ENCODE measurements around the gene RBM25. TPM values are rescaled to one million over a fixed set of nuclear protein-coding genes. Genes with fewer than 3 reads are reported as not detected.

RBM25 gene
- total RNA-seq (2013; cell fraction: nucleolus; rRNA removed): 467 and 503 TPM in 2 replicates
- total RNA-seq (2014; rRNA removed): 43.4 and 46.0 TPM in 2 replicates
- total RNA-seq (2014; rRNA removed; fragmentation: Illumina TruSeq; extraction: Trizol): 70.2 and 74.2 TPM in 2 replicates
- 78.3 and 84.6 TPM in 2 replicates for total RNA-seq (2021)
- 38.6 TPM for polyA plus RNA-seq (2011; ENCODE audit: low read depth)
- 77.9 and 126 TPM in 2 replicates for polyA plus RNA-seq (2011; rRNA removed)
- 24.7 and 25.5 TPM in 2 replicates for polyA plus RNA-seq (2011; cell fraction: cytosol; rRNA removed)
- polyA plus RNA-seq (2011; cell fraction: nucleus; rRNA removed): 228 and 235 TPM in 2 replicates
- 54.1 and 62.6 TPM in 2 replicates for polyA plus RNA-seq (2012)
- 125 and 156 TPM in 2 replicates for polyA plus RNA-seq (2014; fragmentation: Illumina TruSeq; extraction: Trizol)
- polyA plus RNA-seq (2014; fragmentation: Nextera tagmentation; extraction: Ambion mirVana): 10 to 100 TPM; 64.9 to 71.2 TPM
- polyA plus RNA-seq (2014; rRNA removed): 56.6 and 61.5 TPM in 2 replicates
- 10 to 100 TPM; 74.0 to 77.4 TPM for polyA plus RNA-seq (2016; fragmentation: Nextera tagmentation; extraction: Ambion mirVana)
- polyA minus RNA-seq (2011; rRNA and poly(A)+ RNA removed): 33.9 and 35.2 TPM in 2 replicates
- 18.6 and 21.2 TPM in 2 replicates for polyA minus RNA-seq (2011; cell fraction: cytosol; rRNA and poly(A)+ RNA removed)
- polyA minus RNA-seq (2011; cell fraction: nucleus; rRNA and poly(A)+ RNA removed): 97.3 and 135 TPM in 2 replicates
- Bru-seq, nascent RNA: percentile 92 among the genes with signal in this experiment
- BruChase-seq, experiment 1, labeled RNA remaining after a 6-hour chase: percentile 96 among the genes with signal in this experiment
- percentile 95 among the genes with signal in this experiment for BruChase-seq, experiment 2, labeled RNA remaining after a 2-hour chase
- long read RNA-seq, experiment 1, full-length matches to known transcripts: 8 of 44 reads
- long read RNA-seq, experiment 1, partial matches to known transcripts: 31 of 44 reads
- long read RNA-seq, experiment 1, other reads (novel, unspliced or antisense): 5 of 44 reads
- long read RNA-seq, experiment 2, transcript RBM25-203 (9 exons, 2,470 nt): major isoform, 85 of 337 reads
- long read RNA-seq, experiment 2, partial matches to known transcripts: 210 of 337 reads
- long read RNA-seq, experiment 2, other reads (novel, unspliced or antisense): 42 of 337 reads

GRCh38 chr14:73058224-73058921 lies at the start of gene RBM25:
Gene RBM25 (plus strand): TSS chr14:73058534. CDS start chr14:73071642, 13,108 bp downstream.
- Histone ChIP-seq H3K4me3 (peak within 1 kb of the TSS; percentile 84), H3K79me2 (ENCODE audit: control insufficient read depth, insufficient read depth, low read length) (peaks cover 49% of the 10 kb centered on the region), H2AFZ (ENCODE audit: control insufficient read depth, low read depth, low read length) (peak within 1 kb of the TSS; percentile 89), H3K27me3 (replicated peaks in 1 of 2; ENCODE audit: control insufficient read depth in 2 of 2, insufficient read depth in 2 of 2, low read length in 1 of 2) (no peaks in the 10 kb centered on the region), H3K4me2 (ENCODE audit: control insufficient read depth, insufficient read depth) (peak within 1 kb of the TSS; percentile 71), H4K20me1 (ENCODE audit: control insufficient read depth, insufficient read depth) (no peaks in the 10 kb centered on the region; the same call in 1 of the 2 replicates), H3K4me1 (ENCODE audit: control insufficient read depth, insufficient read depth, low read length) (0 out of 2 replicates have a peak, but pooled peaks cover 3% of the 10 kb centered on the region), H3K9ac (ENCODE audit: control insufficient read depth, insufficient read depth, low read length) (peak within 1 kb of the TSS; percentile 98), H3K9me3 (replicated peaks; ENCODE audit: control insufficient read depth, insufficient read depth, low read length) (no peaks in the 10 kb centered on the region), H3K27ac (ENCODE audit: control insufficient read depth, insufficient read depth) (peak within 1 kb of the TSS; percentile 89), H3K36me3 (ENCODE audit: control insufficient read depth in 2 of 2, insufficient read depth in 2 of 2, low read length in 1 of 2) (0 out of 4 replicates have a peak, but pooled peaks cover 0 to 5% of the 10 kb centered on the region in 2 experiments)
- ATAC-seq (peak; percentile 95), DNase-seq (ENCODE audit: low read depth, low spot score) (peak; percentile 97), FAIRE-seq (peak; percentile 95)
- CTCF ChIA-PET: interaction anchor here (1.0 to 1.8 kb wide), 6 partner anchors 11 to 545 kb away, joined by 3 to 8 read pairs (median 3); no protein-coding TSS in a partner anchor
- in situ Hi-C loops (cut with MboI): no loop called here
- RAD21 ChIA-PET (ENCODE audit: unreplicated experiment): interaction anchor here (0.6 to 2.3 kb wide), 17 partner anchors 8 to 405 kb away, joined by 3 to 14 read pairs (median 3); partner anchors contain the start of genes DCAF4, PSEN1 and ZFYVE1
- POLR2A ChIA-PET: interaction anchor here (0.6 to 2.2 kb wide), 6 partner anchors 12 to 586 kb away, joined by 3 to 12 read pairs (median 4); partner anchors contain the start of gene ZFYVE1
- SMC1A ChIA-PET (ENCODE audit: uncharacterized antibody, unreplicated experiment): interaction anchor here (0.6 to 2.1 kb wide), 15 partner anchors 8 to 544 kb away, joined by 3 to 16 read pairs (median 3); partner anchors contain the start of genes PSEN1 and ZFYVE1
- intact Hi-C loops (cut with micrococcal nuclease; ENCODE audit: unreplicated experiment): loop anchor here (1.0 to 5.0 kb wide), 3 partner anchors 31 to 78 kb away; partner anchors contain the start of genes PSEN1 and ZFYVE1
- BruUV-seq (replicated peaks): no TSS peak
- under 1% methylated on average over 50 of the region's 57 CpGs for WGBS (ENCODE audit: insufficient coverage, insufficient replicate concordance, low lambda C conversion rate, missing lambda C conversion rate)
- TF ChIP-seq SMARCA5 (IDR thresholded peaks at IDR 0.05) (no peak), CBX3 (IDR thresholded peaks at IDR 0.05; ENCODE audit: borderline replicate concordance, low read depth) (no peak), PRDM15 (CRISPR knock-in tag; IDR thresholded peaks at IDR 0.05) (no peak), ZSCAN29 (IDR thresholded peaks at IDR 0.05) (no peak), JUNB (IDR thresholded peaks at IDR 0.05) (peak; percentile 25; the same call in 1 of the 2 replicates), NFYB (IDR thresholded peaks at IDR 0.05; ENCODE audit: insufficient read depth, low read depth, low read length) (peak; percentile 71; the same call in 1 of the 2 replicates), YBX1 (IDR thresholded peaks at IDR 0.05) (no peak), SP1 (IDR thresholded peaks at IDR 0.05; ENCODE audit: low read depth, low read length) (peak; percentile 47), KDM1A (IDR thresholded peaks at IDR 0.05; ENCODE audit: borderline replicate concordance) (no peak), CHD2 (IDR thresholded peaks at IDR 0.05; ENCODE audit: borderline replicate concordance, low read depth, low read length) (peak; percentile 80; the same call in 1 of the 2 replicates), ZNF622 (IDR thresholded peaks at IDR 0.05) (no peak), HDAC6 (IDR thresholded peaks at IDR 0.05; ENCODE audit: unreplicated experiment) (peak; percentile 81), NR2C2 (IDR thresholded peaks at IDR 0.05; ENCODE audit: borderline replicate concordance, control insufficient read depth, insufficient read length, low read depth) (no peak)
- TF ChIP-seq, protein P1, sequence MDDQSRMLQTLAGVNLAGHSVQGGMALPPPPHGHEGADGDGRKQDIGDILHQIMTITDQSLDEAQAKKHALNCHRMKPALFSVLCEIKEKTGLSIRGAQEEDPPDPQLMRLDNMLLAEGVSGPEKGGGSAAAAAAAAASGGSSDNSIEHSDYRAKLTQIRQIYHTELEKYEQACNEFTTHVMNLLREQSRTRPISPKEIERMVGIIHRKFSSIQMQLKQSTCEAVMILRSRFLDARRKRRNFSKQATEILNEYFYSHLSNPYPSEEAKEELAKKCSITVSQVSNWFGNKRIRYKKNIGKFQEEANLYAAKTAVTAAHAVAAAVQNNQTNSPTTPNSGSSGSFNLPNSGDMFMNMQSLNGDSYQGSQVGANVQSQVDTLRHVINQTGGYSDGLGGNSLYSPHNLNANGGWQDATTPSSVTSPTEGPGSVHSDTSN (IDR thresholded peaks at IDR 0.05; ENCODE audit: insufficient replicate concordance, low read depth, low read length): no peak
